HG03457 (cell line): ENCODE measurements around the gene MAP4K4.

Source experiments
- ATAC-seq: cut with Tn5 transposase; IDR thresholded peaks from one replicate; pipeline ENCODE4 v1.9.1; 2021; ENCODE audit warnings: moderate number of reproducible peaks; ENCODE audit not compliant: unreplicated experiment

MAP4K4 gene

DNA sequence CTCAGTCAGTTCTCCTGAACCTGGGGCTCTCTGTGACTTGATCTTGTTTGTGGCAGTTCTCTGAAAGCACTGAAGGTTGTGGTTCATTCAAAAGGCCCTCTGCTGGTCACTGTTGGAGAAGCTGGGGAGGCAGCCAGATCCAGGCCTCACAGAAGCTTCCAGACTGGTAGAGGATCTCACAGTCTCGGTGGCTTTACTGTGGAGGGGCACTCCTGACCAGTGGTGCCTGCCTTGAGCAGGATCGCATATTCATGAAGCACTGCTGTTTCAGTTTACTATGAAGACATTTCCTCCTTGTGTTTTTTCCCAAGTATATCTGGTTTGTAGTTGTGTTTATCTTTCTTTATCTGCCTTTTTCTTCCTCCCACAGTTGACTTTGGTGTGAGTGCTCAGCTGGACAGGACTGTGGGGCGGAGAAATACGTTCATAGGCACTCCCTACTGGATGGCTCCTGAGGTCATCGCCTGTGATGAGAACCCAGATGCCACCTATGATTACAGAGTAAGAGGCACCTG, 133.9 kb downstream of the MAP4K4 start:
- no peak for ATAC-seq

- no peak for ATAC-seq
These were observed 134.6 kb downstream of the MAP4K4 start for GRCh38 chr2:101832114-101832513.

DNA sequence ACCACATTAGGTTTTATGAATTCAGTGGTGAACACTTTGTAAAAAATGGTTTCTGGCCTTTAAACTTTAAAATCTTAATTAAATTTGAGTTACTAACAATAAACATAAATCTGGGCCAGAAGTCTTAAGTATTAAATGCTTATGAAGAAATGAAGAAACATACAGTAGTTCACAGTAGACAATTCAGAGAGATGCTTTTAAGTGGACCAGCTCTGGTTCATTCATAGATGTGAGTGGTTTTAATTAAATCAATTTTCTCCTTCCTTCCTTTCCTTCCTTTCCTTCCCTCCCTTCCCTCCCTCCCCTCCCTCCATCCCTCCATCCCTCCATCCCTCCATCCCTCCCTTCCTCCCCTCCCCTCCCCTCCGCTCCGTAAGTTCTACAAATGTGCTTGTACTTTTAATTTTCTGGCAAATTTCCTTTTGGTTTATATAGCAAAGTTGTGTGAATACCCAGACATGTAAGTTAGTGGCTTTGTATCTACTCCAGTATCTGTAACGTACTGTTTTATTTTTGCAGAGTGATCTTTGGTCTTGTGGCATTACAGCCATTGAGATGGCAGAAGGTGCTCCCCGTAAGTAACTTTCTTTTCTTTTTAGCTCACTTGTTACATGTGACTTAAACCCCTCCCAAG, 136.5 kb downstream of the MAP4K4 start:
- no peak for ATAC-seq

GRCh38 chr2:101837354-101837753, 139.8 kb downstream of the MAP4K4 start:
- no peak for ATAC-seq

DNA sequence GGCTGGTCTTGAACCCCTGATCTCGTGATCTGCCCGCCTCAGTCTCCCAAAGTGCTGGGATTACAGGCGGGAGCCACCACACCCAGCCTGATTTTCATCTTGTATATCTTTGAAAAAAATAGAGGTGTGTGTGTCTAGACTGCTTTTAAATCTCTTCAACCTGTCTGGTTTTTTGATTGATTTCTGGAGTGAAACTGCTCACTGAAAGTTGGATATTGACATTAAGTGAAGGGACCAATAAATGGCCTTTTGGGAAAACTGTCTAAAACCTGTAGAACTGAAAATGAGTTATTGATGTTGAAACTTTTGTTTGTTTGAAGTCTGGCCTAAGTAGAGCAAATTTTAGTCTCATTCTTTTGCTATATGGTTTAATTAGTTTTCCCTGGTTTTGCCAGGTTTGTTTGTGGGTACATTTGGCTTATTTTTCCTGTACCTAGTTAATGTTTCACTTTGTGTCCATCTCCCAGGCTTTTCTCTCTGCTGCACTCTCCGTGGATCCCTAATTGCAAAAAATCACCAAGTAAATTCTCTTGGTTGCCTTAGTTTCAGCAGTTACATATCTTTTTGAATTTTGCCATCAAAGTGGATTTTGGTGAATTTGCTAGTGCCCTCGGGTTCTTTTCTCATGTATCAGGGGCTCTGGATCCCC, 144.3 kb downstream of the MAP4K4 start:
- ATAC-seq = no peak

GRCh38 chr2:101842471-101842870, 145.0 kb downstream of the MAP4K4 start:
- ATAC-seq = no peak

- ATAC-seq = no peak
These were observed 145.5 kb downstream of the MAP4K4 start for GRCh38 chr2:101843048-101843447.

GRCh38 chr2:101843471-101843870, 146.0 kb downstream of the MAP4K4 start:
- no peak for ATAC-seq

GRCh38 chr2:101844055-101844635, 146.6 kb downstream of the MAP4K4 start:
- ATAC-seq = no peak

- ATAC-seq = no peak
These were observed 149.5 kb downstream of the MAP4K4 start for GRCh38 chr2:101846973-101847372.

GRCh38 chr2:101847661-101848339, 150.3 kb downstream of the MAP4K4 start:
- no peak for ATAC-seq

DNA sequence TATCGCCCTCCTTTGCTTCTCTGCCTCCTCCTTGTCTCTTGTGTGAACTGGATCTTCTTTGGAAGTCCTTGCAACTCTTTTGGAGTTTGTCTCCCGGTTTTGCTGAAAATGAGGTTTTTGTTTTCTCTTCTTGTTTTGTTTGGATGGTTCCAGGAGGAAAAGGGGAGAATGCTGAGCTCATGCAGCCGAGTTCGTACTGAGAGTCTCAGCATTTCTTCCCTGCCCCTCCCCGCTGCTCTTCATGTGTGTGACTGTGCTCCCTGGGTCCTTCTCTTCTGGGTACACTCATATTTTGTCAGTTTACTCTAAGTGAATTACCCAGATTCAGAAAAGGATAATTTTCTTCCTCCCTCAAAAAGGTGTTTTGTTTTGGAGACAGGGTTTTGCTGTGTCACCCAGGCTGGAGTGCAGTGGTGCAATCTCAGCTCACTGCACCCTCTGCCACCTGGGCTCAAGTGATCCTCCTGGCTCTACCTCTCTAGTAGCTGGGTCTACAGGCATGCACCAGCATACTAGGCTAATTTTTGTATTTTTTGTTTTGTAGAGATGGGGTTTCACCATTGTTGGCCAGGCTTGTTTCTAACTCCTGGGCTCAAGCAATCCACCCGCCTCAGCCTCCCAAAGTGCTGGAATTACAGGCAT, 151.4 kb downstream of the MAP4K4 start:
- ATAC-seq = no peak

- no peak for ATAC-seq
These were observed 152.9 kb downstream of the MAP4K4 start for GRCh38 chr2:101850450-101850849.

GRCh38 chr2:101850991-101851390, 153.5 kb downstream of the MAP4K4 start:
- no peak for ATAC-seq

DNA sequence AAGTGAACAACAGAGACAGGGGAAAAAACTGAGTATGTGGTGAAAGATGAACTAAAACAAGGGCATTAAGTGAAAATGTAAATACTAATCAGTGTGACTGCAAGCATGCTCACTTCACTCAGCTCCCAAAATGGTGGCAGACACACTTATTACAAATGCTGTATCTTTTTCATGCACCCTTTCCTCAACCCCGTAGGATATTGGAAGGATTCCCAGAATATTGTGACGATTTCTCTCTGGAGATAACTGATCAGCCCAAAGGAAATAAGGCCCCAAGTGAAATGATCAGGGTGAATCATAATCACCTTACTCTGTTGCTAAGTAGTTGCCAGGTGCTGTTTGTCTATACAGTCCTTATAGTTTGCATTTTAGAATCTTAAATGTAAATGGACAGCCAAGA, 155.3 kb downstream of the MAP4K4 start:
- no peak for ATAC-seq

GRCh38 chr2:101854877-101855276, 157.4 kb downstream of the MAP4K4 start:
- ATAC-seq = no peak

DNA sequence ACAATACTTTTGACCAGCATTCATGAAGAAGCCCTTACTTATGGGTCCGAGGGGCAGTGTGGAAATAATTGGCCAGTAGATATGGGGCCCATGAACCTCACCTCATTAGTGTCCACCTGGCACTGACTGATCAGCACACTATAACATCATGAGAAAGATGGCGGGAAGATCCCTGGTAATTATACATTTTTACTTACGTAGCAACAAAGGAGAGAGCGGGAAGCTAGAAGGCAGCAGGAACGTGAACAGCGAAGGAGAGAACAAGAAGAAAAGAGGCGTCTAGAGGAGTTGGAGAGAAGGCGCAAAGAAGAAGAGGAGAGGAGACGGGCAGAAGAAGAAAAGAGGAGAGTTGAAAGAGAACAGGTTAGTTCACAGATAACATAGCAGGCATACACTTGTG, 158.3 kb downstream of the MAP4K4 start:
- no peak for ATAC-seq

- ATAC-seq = no peak
These were observed 160.7 kb downstream of the MAP4K4 start for GRCh38 chr2:101858246-101858645.

- ATAC-seq = no peak
These were observed 161.4 kb downstream of the MAP4K4 start for GRCh38 chr2:101858910-101859309.

GRCh38 chr2:101859604-101860003, 162.1 kb downstream of the MAP4K4 start:
- ATAC-seq = no peak

- no peak for ATAC-seq
These were observed 162.7 kb downstream of the MAP4K4 start for GRCh38 chr2:101860157-101860556.
